ENCODE measurements around the gene TMEM41A.
"Not testable (repeated sequence)": the region's sequence is repeated elsewhere in the genome, so short reads cannot be mapped to it uniquely, and the experiment has no call there.

TMEM41A gene

GRCh38 chr3:185470323-185470722 lies 28.5 kb downstream of the TMEM41A start:
- Mint-ChIP-seq H3K27ac (no peak overlapping the region), H3K4me3 (no peak overlapping the region)

GRCh38 chr3:185469542-185469941 lies 29.3 kb downstream of the TMEM41A start:
- Mint-ChIP-seq H3K4me3 (no peak overlapping the region), H3K27me3 (no peaks in the 10 kb centered on the region), H3K9me3 (no peaks in the 10 kb centered on the region), H3K4me1 (peaks cover 4% of the 10 kb centered on the region), H3K36me3 (peaks cover 12% of the 10 kb centered on the region), H3K27ac (no peak overlapping the region)
- DNase-seq (ENCODE audit: low spot score in 2 of 2) (no peak), ATAC-seq (ENCODE audit: low read depth) (no peak)

More at GRCh38 chr3:185470323-185470722, 28.5 kb downstream of the TMEM41A start:
- ATAC-seq (ENCODE audit: low read depth) (no peak), DNase-seq (ENCODE audit: low spot score in 2 of 2) (no peak)
- H3K9me3 Mint-ChIP-seq = no peaks in the 10 kb centered on the region
- H3K27me3 Mint-ChIP-seq = no peaks in the 10 kb centered on the region
- peaks cover 17% of the 10 kb centered on the region for H3K36me3 Mint-ChIP-seq
- H3K4me1 Mint-ChIP-seq = peaks cover 4% of the 10 kb centered on the region

GRCh38 chr3:185466123-185466522 lies 32.7 kb downstream of the TMEM41A start:
- not testable (repeated sequence) for H3K27me3 Mint-ChIP-seq; H3K4me3 Mint-ChIP-seq; H3K9me3 Mint-ChIP-seq; H3K36me3 Mint-ChIP-seq; DNase-seq (ENCODE audit: low spot score in 2 of 2); H3K4me1 Mint-ChIP-seq; H3K27ac Mint-ChIP-seq
- ATAC-seq (ENCODE audit: low read depth) = peak; percentile 51

- no peak overlapping the region for H3K4me3 Mint-ChIP-seq
- H3K36me3 Mint-ChIP-seq = peaks cover 11% of the 10 kb centered on the region
- no peaks in the 10 kb centered on the region for H3K27me3 Mint-ChIP-seq
- ATAC-seq (ENCODE audit: low read depth) (no peak), DNase-seq (ENCODE audit: low spot score in 2 of 2) (no peak)
- no peak overlapping the region for H3K27ac Mint-ChIP-seq
- H3K9me3 Mint-ChIP-seq = no peaks in the 10 kb centered on the region
- peaks cover 4% of the 10 kb centered on the region for H3K4me1 Mint-ChIP-seq
These were observed 33.4 kb downstream of the TMEM41A start for GRCh38 chr3:185465471-185465870.

- Mint-ChIP-seq H3K4me3 (no peak overlapping the region), H3K27me3 (no peaks in the 10 kb centered on the region), H3K9me3 (peaks cover 1% of the 10 kb centered on the region), H3K27ac (no peak overlapping the region), H3K4me1 (peaks cover 1% of the 10 kb centered on the region), H3K36me3 (peaks cover 9% of the 10 kb centered on the region)
- DNase-seq (ENCODE audit: low spot score in 2 of 2) = no peak
- ATAC-seq (ENCODE audit: low read depth) = no peak
These were observed 38.0 kb downstream of the TMEM41A start for GRCh38 chr3:185460719-185461350.

- no peak overlapping the region for H3K27ac Mint-ChIP-seq
- no peaks in the 10 kb centered on the region for H3K27me3 Mint-ChIP-seq
- DNase-seq (ENCODE audit: low spot score in 2 of 2) = no peak
These were observed 38.5 kb downstream of the TMEM41A start for GRCh38 chr3:185460309-185460708.

GRCh38 chr3:185457376-185457775 lies 41.5 kb downstream of the TMEM41A start:
- ATAC-seq (ENCODE audit: low read depth) (no peak), DNase-seq (ENCODE audit: low spot score in 2 of 2) (no peak)
- Mint-ChIP-seq H3K27me3 (no peaks in the 10 kb centered on the region), H3K9me3 (peaks cover 1% of the 10 kb centered on the region), H3K36me3 (peaks cover 4% of the 10 kb centered on the region), H3K27ac (no peak overlapping the region), H3K4me3 (no peak overlapping the region), H3K4me1 (no peaks in the 10 kb centered on the region)

More at GRCh38 chr3:185460309-185460708, 38.5 kb downstream of the TMEM41A start:
- no peak for ATAC-seq (ENCODE audit: low read depth)
- no peaks in the 10 kb centered on the region for H3K4me1 Mint-ChIP-seq
- peaks cover 1% of the 10 kb centered on the region for H3K9me3 Mint-ChIP-seq
- H3K36me3 Mint-ChIP-seq = peaks cover 9% of the 10 kb centered on the region
- H3K4me3 Mint-ChIP-seq = no peak overlapping the region

- H3K4me3 Mint-ChIP-seq; H3K36me3 Mint-ChIP-seq; ATAC-seq (ENCODE audit: low read depth); H3K9me3 Mint-ChIP-seq; DNase-seq (ENCODE audit: low spot score in 2 of 2); H3K4me1 Mint-ChIP-seq; H3K27me3 Mint-ChIP-seq; H3K27ac Mint-ChIP-seq: not testable (repeated sequence)
These were observed 47.4 kb downstream of the TMEM41A start for GRCh38 chr3:185451432-185451831.

- no peak for DNase-seq (ENCODE audit: low spot score in 2 of 2)
- Mint-ChIP-seq H3K4me3 (no peak overlapping the region), H3K27me3 (no peaks in the 10 kb centered on the region), H3K9me3 (no peaks in the 10 kb centered on the region), H3K27ac (no peak overlapping the region), H3K4me1 (no peaks in the 10 kb centered on the region), H3K36me3 (no peaks in the 10 kb centered on the region)
- ATAC-seq (ENCODE audit: low read depth) = no peak
These were observed 50.7 kb downstream of the TMEM41A start for GRCh38 chr3:185448107-185448506.

GRCh38 chr3:185444329-185444728 lies 54.5 kb downstream of the TMEM41A start:
- no peak for DNase-seq (ENCODE audit: low spot score in 2 of 2)
- Mint-ChIP-seq H3K4me1 (no peaks in the 10 kb centered on the region), H3K4me3 (no peak overlapping the region), H3K27ac (no peak overlapping the region), H3K9me3 (no peaks in the 10 kb centered on the region), H3K36me3 (no peaks in the 10 kb centered on the region), H3K27me3 (peaks cover 2% of the 10 kb centered on the region)
- no peak for ATAC-seq (ENCODE audit: low read depth)

- Mint-ChIP-seq H3K27ac (no peak overlapping the region), H3K4me1 (no peaks in the 10 kb centered on the region), H3K36me3 (no peaks in the 10 kb centered on the region), H3K27me3 (peaks cover 4% of the 10 kb centered on the region), H3K4me3 (no peak overlapping the region), H3K9me3 (no peaks in the 10 kb centered on the region)
- no peak for DNase-seq (ENCODE audit: low spot score in 2 of 2)
- ATAC-seq (ENCODE audit: low read depth) = no peak
These were observed 56.8 kb downstream of the TMEM41A start for GRCh38 chr3:185442031-185442430.

GRCh38 chr3:185439745-185440466 lies 58.9 kb downstream of the TMEM41A start:
- H3K4me3 Mint-ChIP-seq = no peak overlapping the region
- no peak for DNase-seq (ENCODE audit: low spot score in 2 of 2)
- no peak for ATAC-seq (ENCODE audit: low read depth)
- peaks cover 4% of the 10 kb centered on the region for H3K27me3 Mint-ChIP-seq
- H3K36me3 Mint-ChIP-seq = no peaks in the 10 kb centered on the region
- no peaks in the 10 kb centered on the region for H3K4me1 Mint-ChIP-seq
- H3K27ac Mint-ChIP-seq = no peak overlapping the region
- no peaks in the 10 kb centered on the region for H3K9me3 Mint-ChIP-seq
